LNCaP clone FGC (cell line): ENCODE data around the gene GATAD2B.
A peak's percentile ranks its signal among the peaks of the same experiment; 100 is the strongest.

ENCODE experiments used
- DNase-seq: peaks from one replicate; pipeline ENCODE4 v3.0.0-alpha.2; 2011; ENCODE audit warnings: low read depth
- H3K4me3 ChIP-seq: 2 replicates; pipeline ENCODE4 v1.5.1; 2011; ENCODE audit warnings: mild to moderate bottlenecking, low read depth, low read length, control low read depth
- CTCF ChIP-seq: IDR thresholded peaks from 2 replicates; pipeline ENCODE4 v1.5.1; 2012; ENCODE audit warnings: mild to moderate bottlenecking; ENCODE audit not compliant: control insufficient read depth, insufficient read depth; ENCODE audit errors: extremely low read depth

The GATAD2B gene

DNA sequence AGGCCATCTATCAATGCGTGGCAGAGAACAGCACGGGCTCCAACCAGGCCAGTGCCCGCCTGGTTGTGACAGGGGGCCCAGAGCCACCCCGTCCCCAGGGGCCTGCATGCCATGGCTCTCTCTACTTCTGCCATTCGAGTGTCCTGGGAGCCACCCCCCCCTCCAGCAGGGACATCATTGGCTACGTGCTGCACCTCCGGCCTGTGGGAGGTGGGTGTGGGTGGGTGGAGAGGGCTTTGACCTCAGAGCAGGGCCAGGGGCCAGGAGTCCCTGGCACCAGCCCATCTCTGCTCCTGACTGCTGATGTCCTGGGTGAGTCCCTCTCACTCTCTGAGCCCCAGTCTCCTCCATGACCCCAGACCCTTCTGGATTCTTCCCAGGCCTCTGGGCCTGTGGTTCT is 122.3 kb downstream of the GATAD2B start:
- DNase-seq = no peak
- TF ChIP-seq CTCF = no peak
- H3K4me3 ChIP-seq = no peak overlapping the region

- no peak overlapping the region for H3K4me3 ChIP-seq
- TF ChIP-seq CTCF = no peak
Measured at GRCh38 chr1:153799566-153800465, 123.0 kb downstream of the GATAD2B start.

DNA sequence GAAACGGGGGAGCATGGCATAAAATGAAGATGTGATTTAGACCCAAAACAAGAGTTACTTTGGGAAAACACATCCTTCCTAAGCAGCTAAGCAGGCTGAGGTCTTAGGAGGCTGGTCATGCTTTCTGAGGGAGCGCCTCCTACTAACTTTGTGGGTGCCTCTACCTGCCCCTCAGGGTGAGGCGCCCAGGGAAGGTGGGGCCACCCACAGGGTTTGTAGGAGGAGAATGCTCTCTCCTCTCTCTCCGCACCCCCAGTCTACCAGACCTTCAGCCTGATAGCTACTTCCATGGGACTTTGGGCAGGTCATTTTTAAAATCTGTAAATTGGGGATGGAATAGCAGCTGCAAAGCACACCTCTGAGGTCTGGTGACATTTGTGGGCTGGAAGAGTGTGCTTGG is 123.8 kb downstream of the GATAD2B start:
- no peak for TF ChIP-seq CTCF
- no peak for DNase-seq
- H3K4me3 ChIP-seq = no peak overlapping the region

More at GRCh38 chr1:153799566-153800465, 123.0 kb downstream of the GATAD2B start:
- DNase-seq = no peak

- TF ChIP-seq CTCF = no peak
- no peak for DNase-seq
- H3K4me3 ChIP-seq = no peak overlapping the region
Measured at GRCh38 chr1:153798468-153798780, 124.3 kb downstream of the GATAD2B start.

- peak; percentile 85 for TF ChIP-seq CTCF
- no peak overlapping the region for H3K4me3 ChIP-seq
- peak; percentile 53 for DNase-seq
Measured at GRCh38 chr1:153796786-153797659, 125.7 kb downstream of the GATAD2B start.

- TF ChIP-seq CTCF = no peak
- no peak overlapping the region for H3K4me3 ChIP-seq
- DNase-seq = no peak
Measured at GRCh38 chr1:153795934-153796785, 126.6 kb downstream of the GATAD2B start.
